ENCODE data around the gene PPEF2.
"Not testable (repeated sequence)": the region's sequence is repeated elsewhere in the genome, so short reads cannot be mapped to it uniquely, and the experiment has no call there.

PPEF2 gene, protein sequence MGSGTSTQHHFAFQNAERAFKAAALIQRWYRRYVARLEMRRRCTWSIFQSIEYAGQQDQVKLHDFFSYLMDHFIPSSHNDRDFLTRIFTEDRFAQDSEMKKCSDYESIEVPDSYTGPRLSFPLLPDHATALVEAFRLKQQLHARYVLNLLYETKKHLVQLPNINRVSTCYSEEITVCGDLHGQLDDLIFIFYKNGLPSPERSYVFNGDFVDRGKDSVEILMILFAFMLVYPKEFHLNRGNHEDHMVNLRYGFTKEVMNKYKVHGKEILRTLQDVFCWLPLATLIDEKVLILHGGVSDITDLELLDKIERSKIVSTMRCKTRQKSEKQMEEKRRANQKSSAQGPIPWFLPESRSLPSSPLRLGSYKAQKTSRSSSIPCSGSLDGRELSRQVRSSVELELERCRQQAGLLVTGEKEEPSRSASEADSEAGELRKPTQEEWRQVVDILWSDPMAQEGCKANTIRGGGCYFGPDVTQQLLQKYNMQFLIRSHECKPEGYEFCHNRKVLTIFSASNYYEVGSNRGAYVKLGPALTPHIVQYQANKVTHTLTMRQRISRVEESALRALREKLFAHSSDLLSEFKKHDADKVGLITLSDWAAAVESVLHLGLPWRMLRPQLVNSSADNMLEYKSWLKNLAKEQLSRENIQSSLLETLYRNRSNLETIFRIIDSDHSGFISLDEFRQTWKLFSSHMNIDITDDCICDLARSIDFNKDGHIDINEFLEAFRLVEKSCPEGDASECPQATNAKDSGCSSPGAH

DNA sequence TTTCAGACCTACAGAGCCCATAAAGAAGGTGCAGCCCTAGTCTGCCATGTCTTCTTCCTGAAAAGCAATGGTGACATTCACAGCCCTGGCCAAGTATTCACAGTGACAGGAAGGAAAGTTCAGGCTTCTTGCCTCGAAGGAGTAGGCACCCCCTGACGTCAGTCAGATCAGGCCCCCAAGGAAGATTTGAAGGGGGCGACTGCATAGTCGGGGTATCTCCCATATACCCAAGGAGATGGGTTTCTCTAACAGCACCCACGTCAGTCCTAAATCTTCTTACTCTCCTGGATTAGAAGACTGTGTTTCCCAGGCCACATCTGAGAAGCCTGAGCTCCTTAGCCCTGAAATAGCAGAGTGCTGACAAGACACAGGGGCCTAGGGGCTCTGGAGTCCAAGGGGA, at the start of gene PPEF2:
Gene PPEF2 (minus strand): TSS at position 101 of the 400 bp plus-strand sequence. CDS start 6,127 bp downstream, outside the sequence.
- no peak for DNase-seq

DNA sequence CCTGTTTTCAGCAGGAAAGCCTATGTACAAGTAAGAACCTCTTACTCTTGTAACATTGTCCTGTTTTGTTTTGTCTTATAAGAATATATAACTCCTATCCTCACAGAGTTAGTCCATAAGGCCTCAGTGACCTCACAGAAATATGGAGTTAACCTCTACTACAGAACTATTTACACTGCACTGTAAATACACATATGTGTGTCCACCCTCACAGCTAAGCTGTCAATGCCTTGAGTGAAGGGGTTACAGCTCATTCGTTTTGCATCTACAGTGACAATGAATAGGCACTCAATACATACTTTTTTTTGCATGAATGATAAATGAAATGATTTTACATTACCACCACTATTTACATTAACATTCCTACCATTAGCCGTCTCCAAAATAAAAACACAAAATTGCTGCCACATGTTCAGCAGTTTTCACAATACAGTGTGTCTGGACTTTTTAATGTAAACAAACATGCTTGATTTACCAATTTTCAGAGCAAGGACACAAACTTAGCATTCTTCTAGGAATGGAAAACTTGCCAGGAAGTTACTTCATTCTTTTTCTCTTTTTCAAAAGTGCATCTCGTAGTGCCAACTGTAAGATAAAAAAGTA, 48.1 kb upstream of the PPEF2 start:
- no peak for DNase-seq

DNA sequence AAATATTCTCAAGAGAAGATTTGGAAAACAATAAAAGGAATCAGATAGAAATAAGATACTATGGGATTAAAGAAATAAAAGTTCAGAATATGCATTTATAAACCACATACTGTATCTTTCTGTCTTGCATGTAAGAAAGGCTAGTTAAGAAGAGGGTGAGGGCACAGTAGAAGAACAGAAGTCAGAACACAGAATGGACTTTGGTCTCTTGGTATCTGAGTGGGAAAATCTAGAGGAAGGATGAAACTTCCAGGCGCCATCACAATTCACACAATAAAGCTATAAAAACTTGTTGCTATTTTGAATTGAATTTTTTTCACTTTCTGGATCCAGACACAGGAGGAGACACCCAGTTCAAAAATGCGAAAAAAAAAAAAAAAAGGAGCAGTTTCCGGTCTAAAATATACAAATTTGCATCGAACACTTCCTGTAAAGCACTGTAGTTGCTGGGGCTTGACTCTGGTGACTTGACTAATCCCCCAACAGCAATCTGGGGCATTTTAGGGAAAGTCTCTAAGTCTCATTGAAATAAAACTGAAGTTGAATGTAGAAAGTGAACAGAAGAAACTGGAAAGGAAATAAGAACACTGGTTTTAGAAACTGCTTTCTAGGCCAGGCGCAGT, 46.7 kb upstream of the PPEF2 start:
- DNase-seq = no peak

DNA sequence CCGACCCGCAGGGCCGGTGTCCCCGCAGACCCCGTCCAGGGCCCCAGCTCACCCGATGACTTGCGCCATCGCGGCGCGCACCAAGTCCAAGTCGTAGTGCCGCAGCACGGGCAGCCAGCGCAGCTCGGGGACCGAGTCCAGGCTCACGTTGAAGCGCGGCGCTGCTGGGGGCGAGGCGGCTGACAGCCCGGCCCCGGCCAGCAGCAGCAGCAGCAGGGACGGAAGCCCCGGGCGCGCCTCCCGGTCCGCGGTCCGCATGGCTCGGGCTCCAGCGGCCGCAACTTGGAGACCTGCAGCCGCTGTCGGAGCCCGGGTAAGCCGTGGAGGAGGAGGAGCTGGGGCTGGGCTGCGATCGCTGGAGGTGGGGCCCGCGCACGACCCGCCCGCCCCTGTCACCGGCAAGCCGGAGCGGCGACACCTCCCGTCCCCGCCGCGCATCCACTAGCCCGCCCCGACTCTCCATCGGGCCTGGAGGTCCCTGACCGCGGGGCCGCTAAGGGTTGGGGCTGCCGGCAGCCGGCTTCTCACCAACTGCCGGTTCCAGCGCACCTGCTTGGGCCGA, 38.5 kb upstream of the PPEF2 start, which contains the start of gene NAAA:
Gene NAAA (minus strand): TSS at position 322 of the 562 bp plus-strand sequence. CDS start 64 bp downstream, at position 258.
- peak; percentile 79 for DNase-seq

DNA sequence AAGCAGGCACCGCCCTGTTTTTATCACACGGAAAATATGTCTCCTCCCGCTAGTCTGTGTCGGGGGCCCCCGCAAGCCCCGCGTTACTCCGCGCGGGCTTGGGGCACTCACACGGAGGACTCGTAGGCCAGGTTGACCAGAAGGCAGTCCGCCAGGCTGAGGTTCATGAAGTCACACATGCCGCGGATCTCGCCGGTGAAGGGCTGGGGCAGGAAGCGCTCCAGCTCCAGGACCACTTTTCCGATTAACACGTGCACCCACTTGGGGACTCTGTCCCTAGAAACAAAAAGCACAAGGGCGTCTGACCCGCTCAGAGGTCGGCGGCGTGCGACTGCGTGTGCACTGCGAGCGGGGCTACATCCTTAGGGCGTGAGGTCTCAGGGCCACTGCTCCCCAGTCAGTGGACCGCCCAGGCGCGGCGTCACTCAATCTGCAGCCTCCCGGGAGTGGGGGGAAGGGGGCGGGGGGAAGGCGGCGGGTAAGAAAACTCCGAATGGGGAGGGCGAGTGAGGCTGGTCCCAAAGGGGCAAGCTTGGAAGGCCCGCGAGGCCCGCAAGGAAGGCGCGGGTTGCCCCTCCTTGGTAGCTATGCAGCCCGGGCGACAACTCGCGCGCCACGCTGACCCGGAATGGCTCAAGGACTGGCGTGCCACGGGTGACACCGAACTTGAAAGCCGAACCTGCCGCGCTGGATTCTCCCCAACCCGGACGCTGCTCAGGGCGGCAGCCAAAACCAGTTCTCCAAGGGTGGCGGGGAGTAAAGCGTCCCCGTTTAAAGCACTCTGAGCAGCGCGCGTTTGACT, 37.8 kb upstream of the PPEF2 start:
- peak; percentile 86 for DNase-seq

DNA sequence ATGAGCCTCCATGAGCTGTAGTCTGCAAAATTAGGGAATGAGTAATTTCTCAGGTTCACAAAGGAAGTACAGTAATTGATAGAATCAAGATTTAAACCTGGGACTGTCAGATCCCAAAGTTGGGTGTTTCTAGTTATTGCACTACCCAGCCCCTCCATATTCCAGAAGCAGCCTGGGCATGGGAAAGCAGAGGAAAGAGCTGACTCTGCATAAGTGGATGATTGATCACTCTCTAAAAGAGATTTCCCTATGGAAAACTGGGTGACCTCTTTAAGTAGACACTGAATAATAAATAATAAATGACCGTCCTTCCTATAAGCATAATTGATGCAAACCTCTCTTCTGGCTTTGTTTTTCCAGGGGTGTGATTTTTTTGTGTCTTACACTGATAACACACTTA, 33.4 kb upstream of the PPEF2 start:
- no peak for DNase-seq

DNA sequence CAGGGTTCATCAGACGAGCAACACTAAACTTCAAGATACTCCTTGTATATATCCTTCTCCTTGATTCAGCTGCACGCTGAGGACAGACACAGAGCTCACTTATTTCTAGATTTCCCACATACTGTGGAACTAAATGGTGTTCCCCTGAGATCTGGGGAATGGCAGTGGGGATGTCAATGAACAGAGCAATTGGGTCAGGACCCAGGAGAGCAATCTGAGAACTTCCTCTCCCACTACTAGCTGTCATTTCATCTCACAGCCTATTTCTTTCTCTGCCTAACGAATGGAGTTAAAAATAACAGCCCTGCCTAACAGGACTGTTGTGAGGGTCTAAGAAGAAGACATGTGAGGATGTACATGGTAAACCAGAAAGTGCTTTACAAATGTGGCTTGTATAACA, 27.9 kb upstream of the PPEF2 start:
- no peak for DNase-seq

DNA sequence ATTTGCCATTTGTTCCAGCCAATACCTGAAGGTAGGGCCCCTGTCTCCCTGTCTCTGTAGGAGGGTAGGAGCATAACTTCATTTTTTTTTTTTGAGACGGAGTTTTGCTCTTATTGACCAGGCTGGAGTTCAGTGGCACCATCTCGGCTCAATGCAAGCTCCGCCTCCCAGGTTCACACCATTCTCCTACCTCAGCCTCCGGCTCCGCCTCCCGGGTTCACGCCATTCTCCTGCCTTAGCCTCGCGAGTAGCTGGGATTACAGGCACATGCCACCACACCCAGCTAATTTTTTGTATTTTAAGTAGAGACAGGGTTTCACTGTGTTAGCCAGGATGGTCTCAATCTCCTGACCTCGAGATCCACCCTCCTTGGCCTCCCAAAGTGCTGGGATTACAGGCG, 22.7 kb upstream of the PPEF2 start:
- not testable (repeated sequence) for DNase-seq

DNA sequence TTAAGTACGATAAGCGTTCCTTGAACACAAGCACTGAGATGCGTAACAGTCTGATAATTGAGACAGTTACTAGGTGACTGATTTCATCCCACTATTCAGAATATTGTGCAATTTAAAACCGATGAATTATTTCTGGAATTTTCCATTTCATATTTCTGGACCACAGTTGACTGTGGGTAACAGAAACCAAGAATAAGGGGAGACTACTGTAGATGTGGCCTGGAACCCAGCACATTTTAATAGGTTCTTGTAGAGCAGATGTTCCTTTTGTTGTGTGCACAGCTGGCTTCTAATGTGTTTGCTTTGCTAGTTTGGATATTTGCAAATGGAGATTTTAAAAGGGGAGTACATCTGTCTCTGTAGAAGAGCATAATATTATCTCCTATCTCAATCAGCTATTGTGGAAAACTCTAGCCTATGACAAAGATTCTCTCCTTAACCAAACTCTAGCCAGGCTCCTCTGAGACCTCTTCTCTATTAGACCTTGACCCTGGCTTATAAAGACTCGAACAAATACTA, 22.1 kb upstream of the PPEF2 start:
- DNase-seq = no peak

DNA sequence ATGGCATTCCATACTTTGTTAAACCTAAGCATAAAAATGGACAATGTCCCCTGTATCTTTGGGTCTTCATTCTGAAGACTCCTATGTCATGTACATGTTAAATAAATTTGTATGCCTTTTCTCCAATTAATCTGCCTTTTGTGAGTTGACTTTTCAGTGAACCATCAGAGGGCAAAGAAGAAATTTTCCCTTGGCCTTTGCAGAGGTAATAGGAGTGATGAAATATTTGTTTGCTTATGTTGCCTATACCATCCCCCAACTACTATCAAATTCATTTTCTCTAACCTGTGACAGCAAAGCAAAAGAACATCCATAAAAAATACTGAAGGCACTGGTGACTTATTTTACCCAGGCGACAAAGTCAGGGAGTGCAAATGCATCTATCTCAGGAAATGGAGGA, 20.3 kb upstream of the PPEF2 start:
- no peak for DNase-seq

DNA sequence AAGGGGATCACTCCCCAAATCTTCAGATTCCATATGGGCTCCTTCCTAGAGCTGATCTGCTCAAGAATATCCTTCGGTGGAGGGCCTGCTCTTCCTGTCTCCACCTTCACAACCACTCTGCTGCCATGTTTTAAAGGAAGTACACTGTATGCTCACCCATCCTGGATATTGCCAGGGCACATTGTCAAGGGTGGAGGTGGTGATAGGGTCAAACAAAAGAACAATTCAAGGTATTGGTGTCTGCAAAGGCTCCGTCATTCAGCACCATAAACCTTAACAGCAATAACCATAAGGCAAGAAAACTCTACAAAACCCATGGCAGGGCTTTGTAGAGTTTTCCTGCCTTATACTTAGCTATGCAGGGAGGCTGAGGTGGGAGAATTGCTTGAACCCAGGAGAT, 19.7 kb upstream of the PPEF2 start:
- DNase-seq = no peak

DNA sequence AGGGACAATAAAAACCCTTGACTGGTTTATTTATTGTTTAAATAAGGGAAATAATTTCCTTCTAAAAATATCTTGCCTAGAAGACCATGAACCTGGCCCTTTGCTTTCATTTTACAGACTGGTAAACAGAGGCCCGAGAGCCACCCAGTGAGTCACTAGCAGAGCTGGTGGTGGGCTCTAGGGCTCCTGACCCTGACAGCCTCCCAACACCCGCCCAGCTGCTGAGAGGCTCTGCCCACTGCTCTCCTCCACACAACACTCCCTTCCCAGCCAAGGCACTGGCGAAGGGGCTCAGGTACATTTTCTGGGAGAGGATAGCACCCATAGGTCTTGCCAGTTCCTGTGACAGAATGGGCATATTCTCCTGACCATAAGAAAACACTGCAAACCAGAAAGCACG, 18.1 kb upstream of the PPEF2 start:
- no peak for DNase-seq

DNA sequence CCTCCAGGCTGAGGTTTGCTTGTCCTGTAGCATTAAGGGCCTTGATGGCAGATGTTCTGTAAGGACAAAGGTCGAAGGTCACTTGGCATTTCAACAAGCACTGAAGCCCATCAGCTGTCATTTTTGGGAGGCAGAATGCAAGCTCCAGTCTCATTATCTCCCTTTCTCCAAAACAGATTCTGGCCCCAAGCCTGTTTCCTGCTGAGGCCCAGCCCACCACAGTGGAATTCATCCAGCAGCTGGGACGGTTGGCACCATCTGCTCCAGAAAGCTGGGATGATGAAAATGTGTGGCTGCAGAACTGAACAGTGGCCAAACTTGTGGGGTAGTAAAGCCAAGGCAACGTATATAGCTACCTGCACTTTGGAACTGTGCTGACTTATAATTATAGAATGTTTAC, 17.7 kb upstream of the PPEF2 start:
- DNase-seq = no peak

DNA sequence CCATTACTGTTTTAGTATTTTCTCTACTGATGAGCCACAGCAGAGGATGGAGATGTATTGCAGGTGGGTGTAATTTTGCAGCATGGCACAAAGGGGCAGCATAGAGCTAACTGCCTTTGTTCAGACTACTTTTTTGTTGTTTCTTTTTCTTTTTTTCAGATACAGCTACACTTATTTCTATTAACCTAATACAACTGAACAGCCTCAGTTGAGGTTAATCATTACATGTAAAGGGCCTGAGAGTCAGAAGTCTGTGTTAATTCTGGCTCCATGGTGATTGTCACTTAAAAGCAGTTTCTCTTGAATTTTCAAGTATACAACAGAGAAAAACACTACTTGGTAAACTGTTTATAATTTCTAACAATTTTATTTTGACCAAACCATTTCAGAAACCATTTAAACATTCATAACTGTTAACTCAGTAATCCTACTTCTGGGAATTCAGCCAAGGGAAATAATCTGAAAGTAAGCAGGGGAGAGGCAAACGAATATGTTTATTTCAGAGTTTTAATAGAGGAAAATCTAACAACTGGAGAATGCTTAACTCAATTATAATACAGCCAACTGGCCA, 13.9 kb upstream of the PPEF2 start:
- DNase-seq = no peak

DNA sequence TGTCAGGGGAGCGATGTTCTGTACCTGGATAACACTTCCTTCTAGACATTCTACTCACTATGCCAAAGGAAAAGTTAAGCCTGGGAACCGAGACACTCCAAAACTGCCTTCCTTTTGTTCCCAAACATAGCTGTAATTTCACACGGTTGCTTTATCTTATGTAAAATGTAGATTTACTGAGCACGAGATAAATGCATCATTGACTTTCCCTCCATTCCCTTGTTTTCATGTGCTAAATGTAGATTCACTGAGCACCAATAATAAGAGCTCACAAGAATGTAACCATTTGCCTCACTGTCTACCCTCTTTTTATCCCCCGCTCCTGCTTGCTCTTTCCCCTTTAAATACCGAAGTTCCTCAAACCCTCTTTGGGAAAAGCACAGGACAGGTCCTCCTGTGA, 10.7 kb upstream of the PPEF2 start:
- DNase-seq = no peak

DNA sequence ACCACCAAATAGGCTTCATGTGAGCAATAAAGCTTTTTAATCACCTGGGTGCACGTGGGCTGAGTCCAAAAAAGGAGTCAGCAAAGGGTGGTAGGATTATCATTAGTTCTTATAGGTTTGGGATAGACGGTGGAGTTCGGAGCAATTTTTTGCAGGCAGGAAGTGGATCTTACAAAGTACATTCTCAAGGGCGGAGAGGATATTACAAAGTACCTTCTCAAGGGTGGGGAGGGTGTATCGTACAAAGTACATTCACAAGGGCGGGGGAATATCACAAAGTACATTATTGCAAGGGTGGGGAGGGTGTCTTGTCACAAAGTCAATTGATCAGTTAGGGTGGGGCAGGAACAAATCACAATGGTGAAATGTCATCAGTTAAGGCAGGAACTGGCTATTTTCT, 8.6 kb upstream of the PPEF2 start:
- not testable (repeated sequence) for DNase-seq

DNA sequence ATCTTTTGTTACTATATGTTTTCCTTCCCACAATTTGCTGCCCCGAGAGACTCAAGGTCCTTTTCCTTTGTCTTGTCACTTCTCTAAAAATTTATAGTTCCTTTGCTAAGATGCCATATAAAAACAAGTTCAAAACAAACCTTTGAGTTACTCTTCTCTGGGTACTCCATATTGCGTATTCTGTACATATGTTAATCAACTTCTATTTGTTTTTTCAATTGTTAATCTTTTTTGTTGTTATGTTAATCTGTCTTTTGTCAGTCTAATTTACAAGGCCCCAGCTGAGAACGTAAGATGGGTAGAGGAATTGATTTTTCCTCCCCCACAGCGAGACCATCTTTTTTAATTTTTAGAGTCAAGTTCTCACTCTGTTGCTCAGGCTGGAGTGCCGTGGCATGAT, 7.2 kb upstream of the PPEF2 start:
- DNase-seq = no peak

DNA sequence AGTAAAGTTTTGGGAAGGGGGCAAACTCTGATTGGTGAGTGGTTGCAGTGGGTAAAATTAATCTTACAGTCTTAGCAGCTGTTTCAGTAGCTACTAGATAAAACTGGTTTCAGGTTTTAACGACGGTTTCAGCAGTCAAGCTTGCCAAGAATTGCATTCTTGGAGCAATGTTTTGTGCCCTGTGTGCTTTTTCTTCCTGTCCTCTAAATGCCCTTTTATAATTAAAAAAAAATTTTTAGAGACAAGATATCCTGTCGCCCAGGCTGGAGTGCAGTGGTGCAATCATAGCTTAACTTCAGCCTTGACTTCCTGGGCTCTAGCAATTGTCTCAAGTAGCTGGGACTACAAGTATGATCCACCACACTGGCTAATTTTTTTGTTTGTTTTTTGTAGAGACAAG, 6.3 kb upstream of the PPEF2 start:
- no peak for DNase-seq

DNA sequence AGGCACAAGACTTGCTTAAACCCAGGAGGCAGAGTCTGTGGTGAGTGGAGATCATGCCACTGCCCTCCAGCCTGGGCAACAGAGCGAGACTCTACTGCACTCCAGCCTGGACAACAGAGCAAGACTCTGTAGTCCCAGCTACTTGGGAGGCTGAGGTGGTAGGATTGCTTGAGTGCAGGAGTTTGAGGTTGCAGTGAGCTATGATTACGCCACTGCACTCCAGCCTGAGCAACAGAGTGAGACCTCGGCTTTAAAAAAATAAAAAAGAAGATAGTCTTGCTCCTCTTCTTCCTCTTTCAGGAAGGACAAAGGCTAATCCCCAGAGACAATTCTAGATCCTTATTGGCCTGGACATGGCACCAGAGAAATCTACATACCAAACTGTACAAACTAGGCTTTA, 5.7 kb upstream of the PPEF2 start:
- no peak for DNase-seq

DNA sequence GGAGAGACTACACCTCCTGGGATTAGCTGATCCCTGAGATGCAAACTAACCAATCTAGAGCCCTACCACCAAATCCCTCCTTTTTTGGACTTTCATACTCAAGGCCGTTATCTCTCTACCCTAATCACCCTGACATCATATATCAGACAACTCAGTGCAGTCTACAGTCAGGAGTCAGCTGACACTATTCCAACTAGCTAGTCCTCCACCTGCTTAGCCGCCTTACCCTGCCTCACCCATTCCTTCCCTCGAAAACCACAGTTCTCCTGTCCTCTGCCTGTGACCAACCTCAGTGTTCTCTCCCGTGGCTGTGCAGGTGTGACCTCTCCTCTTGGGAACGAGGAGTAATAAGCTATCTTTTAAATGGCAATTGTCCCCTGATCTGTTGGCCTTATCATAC, 1.8 kb upstream of the PPEF2 start:
- no peak for DNase-seq

DNA sequence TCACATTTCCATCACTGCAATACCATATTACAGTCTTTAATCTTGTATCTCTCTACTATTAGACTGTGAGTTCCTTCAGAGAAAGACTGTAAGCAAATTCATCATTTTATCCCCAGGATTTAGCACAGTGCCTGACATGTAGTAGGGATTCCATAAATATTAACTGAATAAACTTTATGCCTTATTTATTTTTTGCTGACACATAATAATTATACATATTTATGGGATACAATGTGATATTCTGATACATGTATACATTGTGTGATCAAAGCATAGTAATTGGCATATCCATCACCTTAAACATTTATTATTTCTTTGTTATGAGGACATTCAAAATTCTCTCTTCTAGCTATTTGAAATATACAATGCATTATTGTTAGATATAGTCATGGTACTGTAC, 3.7 kb downstream of the PPEF2 start:
- DNase-seq = no peak

Measured in activated CD8-positive, alpha-beta memory T cell treated with anti-CD3 and anti-CD28 coated beads, Interleukin-2, amount 50 U/mL, for 48 hours (primary cell).